HCT116 (cell line): ENCODE results near the gene TRERF1. TPM values are rescaled to one million over a fixed set of nuclear protein-coding genes. Genes with fewer than 3 reads are reported as not detected.
A peak's percentile ranks its signal among the peaks of the same experiment; 100 is the strongest.

Experiments used
- ATAC-seq: fragments of 200-7000 bp; cut with Tn5 transposase; 2 replicates; pipeline ENCODE4 v1.9.1; 2020; ENCODE audit warnings: mild to moderate bottlenecking, moderate library complexity
- BruUV-seq: library from RNA; stranded (reverse); fragments of 400-500 nt; replicated peaks from 2 replicates; lab custom pipeline; 2021; lab: Mats Ljungman, UMichigan
- CTCF ChIA-PET: fragments of 300-600 bp; sonication (Branson Sonifier 250); formaldehyde crosslinking; loops from one replicate; lab custom pipeline; 2021; ENCODE audit warnings: antibody characterized with exemption; lab: Charles Lee
- POLR2A ChIA-PET: fragments of 300-600, 350-600 bp; sonication (Branson Sonifier 250); formaldehyde crosslinking; loops from one replicate; lab custom pipeline; 2021; ENCODE audit warnings: antibody characterized with exemption; lab: Charles Lee
- RAD21 ChIA-PET, 2 experiments: fragments of 300-600 bp; sonication (Branson Sonifier 250); formaldehyde crosslinking; loops; one replicate each; lab custom pipeline; 2023; ENCODE audit warnings: low total read pairs in 2 of 2; ENCODE audit not compliant: uncharacterized antibody in 2 of 2, unreplicated experiment in 2 of 2, low non-redundant PET in 1 of 2; lab: Charles Lee
- DNase-seq: peaks from one replicate; pipeline ENCODE4 v3.0.0-alpha.2; 2010; ENCODE audit warnings: low read depth, low spot score
- H2AFZ ChIP-seq: fragments of 200-600 bp; shearing (Covaris generic), sonication (generic); 2 replicates; pipeline ENCODE4 v1.6.1; 2017; ENCODE audit warnings: low read depth, mixed run types, mixed read lengths, antibody characterized with exemption, low read length; ENCODE audit not compliant: poor library complexity, severe bottlenecking
- H3K27ac ChIP-seq: 2 replicates; pipeline ENCODE4 v1.5.1; 2012; ENCODE audit warnings: low read depth, low read length
- H3K27me3 ChIP-seq: fragments of 200-600 bp; sonication (generic); 2 replicates; pipeline ENCODE4 v1.6.1; 2016; ENCODE audit warnings: mixed run types, low read length, mixed read lengths; ENCODE audit not compliant: insufficient read depth
- H3K36me3 ChIP-seq, 2 experiments: fragments of 200-500 bp in 1 of 2; fragments of 200-600 bp in 1 of 2; sonication (Bioruptor generic) in 1 of 2; sonication (generic) in 1 of 2; 2 replicates each; pipeline versions ENCODE4 v1.5.1 to v1.6.1; 2014 to 2016; ENCODE audit warnings: low read length in 2 of 2, inconsistent platforms in 1 of 2, mixed read lengths in 1 of 2, mixed run types in 1 of 2; ENCODE audit not compliant: insufficient read depth in 2 of 2, control insufficient read depth in 1 of 2
- H3K4me1 ChIP-seq, 2 experiments: fragments of 200-600 bp in 1 of 2; sonication (generic) in 1 of 2; 2 replicates each; pipeline versions ENCODE4 v1.5.1 to v1.6.1; 2012 to 2017; ENCODE audit warnings: low read length in 2 of 2, inconsistent platforms in 1 of 2, mild to moderate bottlenecking in 1 of 2, mixed read lengths in 1 of 2, mixed run types in 1 of 2, moderate library complexity in 1 of 2; ENCODE audit not compliant: insufficient read depth in 2 of 2, control insufficient read depth in 1 of 2
- H3K4me2 ChIP-seq: fragments of 200-600 bp; sonication (generic); 2 replicates; pipeline ENCODE4 v1.6.1; 2017; ENCODE audit warnings: mixed run types, low read length, mixed read lengths
- H3K4me3 ChIP-seq, 2 experiments: fragments of 200-600 bp in 1 of 2; sonication (generic) in 1 of 2; replicated peaks in 1 of 2; 2 replicates each; pipeline ENCODE4 v1.5.1; 2011 to 2016; ENCODE audit warnings: low read length in 2 of 2, control low read depth in 1 of 2, low read depth in 1 of 2, mild to moderate bottlenecking in 1 of 2, mixed read lengths in 1 of 2, mixed run types in 1 of 2
- H3K79me2 ChIP-seq: fragments of 200-600 bp; sonication (generic); 2 replicates; pipeline ENCODE4 v1.6.1; 2017; ENCODE audit warnings: mild to moderate bottlenecking, mixed run types, low read length, moderate library complexity, mixed read lengths; ENCODE audit not compliant: insufficient read depth
- H3K9ac ChIP-seq: fragments of 200-600 bp; sonication (generic); 2 replicates; pipeline ENCODE4 v1.6.1; 2016; ENCODE audit warnings: low read length, mixed read lengths
- H3K9me2 ChIP-seq: fragments of 200-600 bp; sonication (generic), shearing (Covaris generic); 2 replicates; pipeline ENCODE4 v1.6.1; 2017; ENCODE audit warnings: mixed run types, mild to moderate bottlenecking, moderate library complexity; ENCODE audit not compliant: insufficient read depth
- H3K9me3 ChIP-seq, 2 experiments: fragments of 200-500 bp in 1 of 2; fragments of 200-600 bp in 1 of 2; sonication (Bioruptor generic) in 1 of 2; sonication (generic) in 1 of 2; 2 replicates each; pipeline ENCODE4 v1.6.1; 2014 to 2017; ENCODE audit warnings: low read length in 2 of 2, mixed read lengths in 2 of 2, inconsistent platforms in 1 of 2, low read depth in 1 of 2, mild to moderate bottlenecking in 1 of 2, mixed run types in 1 of 2, moderate library complexity in 1 of 2; ENCODE audit not compliant: control insufficient read depth in 1 of 2, insufficient read depth in 1 of 2
- H4K20me1 ChIP-seq: fragments of 200-600 bp; sonication (generic), shearing (Covaris generic); 2 replicates; pipeline ENCODE4 v1.6.1; 2017; ENCODE audit warnings: mixed run types, mild to moderate bottlenecking, moderate library complexity; ENCODE audit not compliant: insufficient read depth
- CBX3 ChIP-seq: IDR thresholded peaks from 2 replicates; pipeline ENCODE4 v1.6.1; 2012; ENCODE audit warnings: low read depth
- EGR1 ChIP-seq: IDR thresholded peaks from 2 replicates; pipeline ENCODE4 v1.6.1; 2012; ENCODE audit warnings: low read depth
- ELF1 ChIP-seq: IDR thresholded peaks from 2 replicates; pipeline ENCODE4 v1.6.1; 2012; ENCODE audit warnings: low read depth, borderline replicate concordance
- FOSL1 ChIP-seq: IDR thresholded peaks from 2 replicates; pipeline ENCODE4 v1.6.1; 2012; ENCODE audit warnings: low read depth
- POLR2AphosphoS5 ChIP-seq: IDR thresholded peaks from 2 replicates; pipeline ENCODE4 v1.6.1; 2011; ENCODE audit warnings: mild to moderate bottlenecking, low read depth, low read length, moderate library complexity
- RAD21 ChIP-seq: IDR thresholded peaks from 2 replicates; pipeline ENCODE4 v1.6.1; 2012; ENCODE audit warnings: low read depth, mild to moderate bottlenecking
- TCF7L2 ChIP-seq: IDR thresholded peaks from 2 replicates; pipeline ENCODE4 v1.7.0; 2011; ENCODE audit warnings: borderline replicate concordance, inconsistent platforms; ENCODE audit not compliant: insufficient read depth, insufficient read length; ENCODE audit errors: extremely low read depth
- ZNF274 ChIP-seq: fragments of 200-500 bp; sonication (Bioruptor generic); IDR thresholded peaks from 2 replicates; pipeline ENCODE4 v1.6.1; 2014; ENCODE audit warnings: mild to moderate bottlenecking, low read depth, low read length, inconsistent platforms
- intact Hi-C: fragments of 100-400 bp; cut with micrococcal nuclease; formaldehyde crosslinking; loops from 2 replicates; pipeline ENCODE4 v1.10.0; 2022
- total RNA-seq: library from RNA; stranded (reverse); gene quantifications from one replicate; pipeline ENCODE4 v1.2.1, GENCODE V29; 2021; ENCODE audit not compliant: unreplicated experiment
- TF ChIP-seq, protein P1 (sequence below): IDR thresholded peaks from 2 replicates; pipeline ENCODE4 v1.6.1; 2012
- TF ChIP-seq, protein P2 (sequence below): IDR thresholded peaks from 2 replicates; pipeline ENCODE4 v1.6.1; 2012; ENCODE audit warnings: low read depth
- TF ChIP-seq, protein P3 (sequence below): IDR thresholded peaks from 2 replicates; pipeline ENCODE4 v1.6.1; 2012
- TF ChIP-seq, protein P4 (sequence below), 3 experiments: fragments of 200-600 bp in 1 of 3; sonication (generic) in 1 of 3; IDR thresholded peaks in 2 of 3; conservative IDR thresholded peaks in 1 of 3; 2 replicates each; pipeline ENCODE4 v1.5.1; 2012 to 2017; ENCODE audit warnings: low read depth in 2 of 3, low read length in 2 of 3, antibody characterized with exemption in 1 of 3, borderline replicate concordance in 1 of 3, control low read depth in 1 of 3, mild to moderate bottlenecking in 1 of 3, mixed read lengths in 1 of 3, mixed run types in 1 of 3, moderate library complexity in 1 of 3; ENCODE audit not compliant: insufficient read depth in 1 of 3

TRERF1 gene
- total RNA-seq, 1 experiment from 2014 or later, result 12.4 TPM

DNA sequence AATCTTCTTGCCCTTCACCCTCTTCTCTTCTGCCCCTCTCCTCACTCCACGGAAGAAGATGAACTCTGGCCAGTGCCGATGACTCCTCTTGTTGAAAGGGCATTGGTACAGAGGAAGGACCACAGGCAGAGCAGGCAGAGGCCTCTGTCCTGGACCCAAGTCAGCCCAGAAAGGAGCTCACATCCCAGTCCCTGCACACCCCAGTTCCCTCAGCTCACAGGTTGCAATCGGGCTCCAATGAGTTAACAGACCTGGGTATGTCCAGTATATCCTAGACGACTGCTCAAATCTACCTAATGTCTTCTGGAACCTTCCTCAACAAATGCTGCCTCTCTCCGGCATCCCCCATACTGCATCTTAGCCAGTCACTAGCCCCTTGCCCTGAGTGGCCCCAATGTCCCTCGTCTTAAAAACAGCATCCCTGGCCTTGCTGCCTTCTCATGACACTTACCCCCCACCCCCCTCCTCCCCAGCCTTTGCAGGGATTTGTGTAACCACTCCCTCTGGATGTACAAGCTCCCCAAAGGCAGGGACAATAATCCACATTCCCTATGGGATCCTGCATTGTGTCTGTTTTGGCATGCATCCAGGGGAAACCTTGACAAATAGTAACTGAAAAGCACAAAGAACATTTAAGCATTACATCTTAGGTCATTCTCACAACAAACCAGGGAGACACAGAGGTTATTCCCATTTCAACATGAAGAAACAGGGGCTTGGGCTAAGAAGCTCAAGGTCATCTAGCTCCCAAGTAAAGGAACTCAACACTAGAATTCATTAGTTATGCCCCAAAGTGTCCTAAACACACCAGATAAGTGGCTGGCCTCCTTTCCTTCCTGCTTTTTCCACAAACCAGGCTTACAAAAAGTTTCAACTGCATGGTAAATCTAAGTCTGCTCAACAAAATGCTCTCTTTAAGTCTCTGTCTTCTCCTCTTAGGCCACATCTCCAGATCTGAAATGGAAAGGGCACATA, 45.1 kb downstream of the TRERF1 start:
- TF ChIP-seq, protein P1, sequence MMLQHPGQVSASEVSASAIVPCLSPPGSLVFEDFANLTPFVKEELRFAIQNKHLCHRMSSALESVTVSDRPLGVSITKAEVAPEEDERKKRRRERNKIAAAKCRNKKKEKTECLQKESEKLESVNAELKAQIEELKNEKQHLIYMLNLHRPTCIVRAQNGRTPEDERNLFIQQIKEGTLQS, result no peak
- TF ChIP-seq RAD21 (no peak), POLR2AphosphoS5 (no peak), TCF7L2 (no peak), EGR1 (no peak), ZNF274 (no peak), CBX3 (no peak), FOSL1 (no peak), ELF1 (no peak)
- TF ChIP-seq, protein P2, sequence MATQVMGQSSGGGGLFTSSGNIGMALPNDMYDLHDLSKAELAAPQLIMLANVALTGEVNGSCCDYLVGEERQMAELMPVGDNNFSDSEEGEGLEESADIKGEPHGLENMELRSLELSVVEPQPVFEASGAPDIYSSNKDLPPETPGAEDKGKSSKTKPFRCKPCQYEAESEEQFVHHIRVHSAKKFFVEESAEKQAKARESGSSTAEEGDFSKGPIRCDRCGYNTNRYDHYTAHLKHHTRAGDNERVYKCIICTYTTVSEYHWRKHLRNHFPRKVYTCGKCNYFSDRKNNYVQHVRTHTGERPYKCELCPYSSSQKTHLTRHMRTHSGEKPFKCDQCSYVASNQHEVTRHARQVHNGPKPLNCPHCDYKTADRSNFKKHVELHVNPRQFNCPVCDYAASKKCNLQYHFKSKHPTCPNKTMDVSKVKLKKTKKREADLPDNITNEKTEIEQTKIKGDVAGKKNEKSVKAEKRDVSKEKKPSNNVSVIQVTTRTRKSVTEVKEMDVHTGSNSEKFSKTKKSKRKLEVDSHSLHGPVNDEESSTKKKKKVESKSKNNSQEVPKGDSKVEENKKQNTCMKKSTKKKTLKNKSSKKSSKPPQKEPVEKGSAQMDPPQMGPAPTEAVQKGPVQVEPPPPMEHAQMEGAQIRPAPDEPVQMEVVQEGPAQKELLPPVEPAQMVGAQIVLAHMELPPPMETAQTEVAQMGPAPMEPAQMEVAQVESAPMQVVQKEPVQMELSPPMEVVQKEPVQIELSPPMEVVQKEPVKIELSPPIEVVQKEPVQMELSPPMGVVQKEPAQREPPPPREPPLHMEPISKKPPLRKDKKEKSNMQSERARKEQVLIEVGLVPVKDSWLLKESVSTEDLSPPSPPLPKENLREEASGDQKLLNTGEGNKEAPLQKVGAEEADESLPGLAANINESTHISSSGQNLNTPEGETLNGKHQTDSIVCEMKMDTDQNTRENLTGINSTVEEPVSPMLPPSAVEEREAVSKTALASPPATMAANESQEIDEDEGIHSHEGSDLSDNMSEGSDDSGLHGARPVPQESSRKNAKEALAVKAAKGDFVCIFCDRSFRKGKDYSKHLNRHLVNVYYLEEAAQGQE, result no peak
- TF ChIP-seq, protein P3, sequence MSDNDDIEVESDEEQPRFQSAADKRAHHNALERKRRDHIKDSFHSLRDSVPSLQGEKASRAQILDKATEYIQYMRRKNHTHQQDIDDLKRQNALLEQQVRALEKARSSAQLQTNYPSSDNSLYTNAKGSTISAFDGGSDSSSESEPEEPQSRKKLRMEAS, result no peak
- TF ChIP-seq, protein P4, sequence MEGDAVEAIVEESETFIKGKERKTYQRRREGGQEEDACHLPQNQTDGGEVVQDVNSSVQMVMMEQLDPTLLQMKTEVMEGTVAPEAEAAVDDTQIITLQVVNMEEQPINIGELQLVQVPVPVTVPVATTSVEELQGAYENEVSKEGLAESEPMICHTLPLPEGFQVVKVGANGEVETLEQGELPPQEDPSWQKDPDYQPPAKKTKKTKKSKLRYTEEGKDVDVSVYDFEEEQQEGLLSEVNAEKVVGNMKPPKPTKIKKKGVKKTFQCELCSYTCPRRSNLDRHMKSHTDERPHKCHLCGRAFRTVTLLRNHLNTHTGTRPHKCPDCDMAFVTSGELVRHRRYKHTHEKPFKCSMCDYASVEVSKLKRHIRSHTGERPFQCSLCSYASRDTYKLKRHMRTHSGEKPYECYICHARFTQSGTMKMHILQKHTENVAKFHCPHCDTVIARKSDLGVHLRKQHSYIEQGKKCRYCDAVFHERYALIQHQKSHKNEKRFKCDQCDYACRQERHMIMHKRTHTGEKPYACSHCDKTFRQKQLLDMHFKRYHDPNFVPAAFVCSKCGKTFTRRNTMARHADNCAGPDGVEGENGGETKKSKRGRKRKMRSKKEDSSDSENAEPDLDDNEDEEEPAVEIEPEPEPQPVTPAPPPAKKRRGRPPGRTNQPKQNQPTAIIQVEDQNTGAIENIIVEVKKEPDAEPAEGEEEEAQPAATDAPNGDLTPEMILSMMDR (IDR thresholded peaks at IDR 0.05 in 2 of 3, conservative IDR thresholded peaks at IDR 0.05 in 1 of 3; ENCODE audit: borderline replicate concordance in 1 of 3, insufficient read depth in 1 of 3, low read depth in 2 of 3, low read length in 2 of 3), result no peak
- TF ChIP-seq, all 23 proteins: peak for 0
- no TSS peak for BruUV-seq
- Histone ChIP-seq H3K36me3 (no peaks in the 10 kb centered on the region), H3K27me3 (no peaks in the 10 kb centered on the region), H4K20me1 (no peaks in the 10 kb centered on the region), H3K27ac (peak overlapping the region; percentile 86), H3K9me2 (no peaks in the 10 kb centered on the region), H3K9ac (peak overlapping the region; percentile 26), H3K4me2 (peak overlapping the region; percentile 62), H3K9me3 (no peaks in the 10 kb centered on the region), H3K4me3 (no peak overlapping the region), H3K4me1 (peaks cover 58 to 64% of the 10 kb centered on the region in 2 experiments), H2AFZ (no peak overlapping the region), H3K79me2 (peaks cover 5% of the 10 kb centered on the region; the same call in 1 of the 2 replicates)
- ATAC-seq, result no peak
- intact Hi-C loops, result no loop called here
- RAD21 ChIA-PET, result no interaction called here
- CTCF ChIA-PET, result interaction anchor here (0.9 kb wide), 1 partner anchor 141 kb away, joined by 3 read pairs; no protein-coding TSS in a partner anchor
- no peak for DNase-seq
- POLR2A ChIA-PET, result interaction anchor here (1.2 kb wide), 1 partner anchor 9 kb away, joined by 4 read pairs; no protein-coding TSS in a partner anchor
